ENCODE measurements around the gene CDHR3.
"Not testable (repeated sequence)": the region's sequence is repeated elsewhere in the genome, so short reads cannot be mapped to it uniquely, and the experiment has no call there.

CDHR3 gene

DNA sequence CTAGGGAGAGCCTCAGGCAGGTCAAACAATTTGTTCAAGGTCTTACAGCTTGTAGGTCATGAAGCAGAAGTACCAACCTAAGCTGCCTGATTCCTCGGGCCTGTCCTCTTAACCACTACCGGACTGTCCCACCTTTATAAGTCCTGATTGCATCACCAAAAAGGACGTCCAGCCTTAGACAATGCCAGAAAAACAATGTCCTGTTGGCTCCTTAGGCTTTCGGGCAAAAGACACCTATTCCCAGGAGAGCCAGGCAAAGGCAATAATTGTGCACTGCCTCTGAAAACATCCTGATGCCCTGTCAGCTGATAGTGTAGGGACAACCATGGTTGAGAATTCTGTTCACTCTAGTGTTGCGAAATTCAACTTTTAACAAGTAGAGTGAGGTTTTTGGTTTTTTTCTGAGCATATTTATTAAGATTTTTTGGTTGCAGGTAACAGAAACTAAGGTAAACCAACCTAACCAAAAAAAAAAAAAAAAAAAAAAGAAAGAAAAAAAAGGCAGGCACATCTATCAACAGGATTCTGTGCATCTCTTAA lies 40.5 kb downstream of the CDHR3 start:
- DNase-seq: no peak

DNA sequence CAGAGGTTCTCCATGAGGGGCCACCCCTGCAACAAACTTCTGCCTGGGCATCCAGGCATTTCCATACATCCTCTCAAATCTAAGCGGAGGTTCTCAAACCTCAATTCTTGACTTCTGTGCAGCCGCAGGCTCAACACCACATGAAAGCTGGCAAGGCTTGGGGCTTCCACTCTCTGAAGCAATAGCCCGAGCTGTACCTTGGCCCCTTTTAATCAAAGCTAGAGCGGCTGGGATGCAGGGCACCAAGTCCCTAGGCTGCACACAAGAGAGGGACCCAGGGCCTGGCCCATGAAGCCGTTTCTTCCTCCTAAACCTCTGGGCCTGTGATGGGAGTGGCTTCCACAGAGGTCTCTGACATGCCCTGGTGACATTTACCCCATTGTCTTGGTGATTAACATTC lies 43.8 kb downstream of the CDHR3 start:
- no peak for DNase-seq

DNA sequence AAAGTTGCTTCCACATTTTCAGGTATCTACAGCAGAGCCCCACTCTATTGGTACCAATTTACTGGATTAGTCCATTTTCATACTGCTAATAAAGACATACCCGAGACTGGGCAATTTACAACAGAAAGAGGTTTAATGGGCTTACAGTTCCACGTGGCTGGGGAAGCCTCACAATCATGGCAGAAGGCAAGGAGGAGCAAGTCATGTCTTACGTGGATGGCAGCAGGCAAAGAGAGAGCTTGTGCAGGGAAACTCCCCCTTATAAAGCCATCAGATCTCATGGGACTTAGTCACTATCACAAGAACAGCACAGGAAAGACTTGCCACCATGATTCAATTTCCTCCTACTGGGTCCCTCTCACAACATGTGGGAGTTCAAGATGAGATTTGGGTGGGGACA lies 44.7 kb downstream of the CDHR3 start:
- DNase-seq: not testable (repeated sequence)

DNA sequence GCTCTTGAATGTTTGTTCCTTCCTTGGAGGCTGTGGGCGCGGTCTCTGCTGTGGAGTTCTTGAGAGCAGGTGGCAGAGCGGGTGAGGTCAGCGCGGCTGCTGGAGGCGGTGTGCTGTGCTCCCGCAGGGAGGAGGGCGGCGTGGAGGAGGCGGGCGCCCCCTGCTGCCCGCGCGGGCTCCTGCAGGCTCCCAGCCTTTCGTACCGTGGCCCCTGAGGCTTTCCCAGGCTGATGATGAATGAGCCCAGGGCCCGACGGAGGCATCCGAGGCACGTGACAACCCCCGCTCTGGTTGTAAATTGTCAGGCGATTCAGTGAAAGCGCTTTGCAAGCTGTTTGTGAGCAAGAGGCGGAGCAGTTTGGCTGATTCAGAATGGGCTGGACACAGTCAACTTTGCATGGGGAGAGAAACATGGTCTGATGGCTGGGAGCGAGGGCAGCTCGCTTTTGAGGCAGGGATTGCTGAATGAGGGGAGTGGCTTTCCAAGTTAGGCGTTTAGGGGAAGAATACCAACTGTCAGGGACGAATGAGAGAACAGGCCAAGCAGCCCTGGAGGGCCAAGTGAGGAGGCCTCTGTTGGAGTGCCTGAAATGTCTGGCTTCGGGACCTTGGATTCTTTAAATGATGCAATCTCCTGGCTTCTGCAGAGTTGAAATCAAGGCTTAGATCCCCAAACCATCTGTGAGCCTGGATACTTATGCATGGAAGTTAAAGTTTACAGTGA lies 46.6 kb downstream of the CDHR3 start:
- peak; percentile 82 for DNase-seq

DNA sequence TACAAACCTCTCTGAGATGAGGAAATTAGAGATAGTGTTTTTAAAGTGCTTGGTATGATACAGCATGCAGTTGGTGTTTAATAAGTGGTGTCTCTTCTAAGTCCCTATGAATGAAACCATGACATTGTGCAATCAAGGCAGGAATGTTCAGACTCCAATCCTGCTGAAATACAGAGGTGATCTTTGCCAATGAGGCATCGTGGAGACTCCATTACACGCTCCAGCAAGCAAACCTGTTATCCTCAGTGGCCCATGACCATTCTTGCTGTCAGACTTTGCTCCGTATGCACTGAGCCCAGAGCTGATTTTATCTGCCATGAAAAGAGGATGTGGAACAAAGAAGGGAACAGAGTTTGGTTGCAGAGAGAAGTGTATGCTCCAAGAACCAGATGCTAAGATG lies 47.3 kb downstream of the CDHR3 start:
- DNase-seq: no peak

DNA sequence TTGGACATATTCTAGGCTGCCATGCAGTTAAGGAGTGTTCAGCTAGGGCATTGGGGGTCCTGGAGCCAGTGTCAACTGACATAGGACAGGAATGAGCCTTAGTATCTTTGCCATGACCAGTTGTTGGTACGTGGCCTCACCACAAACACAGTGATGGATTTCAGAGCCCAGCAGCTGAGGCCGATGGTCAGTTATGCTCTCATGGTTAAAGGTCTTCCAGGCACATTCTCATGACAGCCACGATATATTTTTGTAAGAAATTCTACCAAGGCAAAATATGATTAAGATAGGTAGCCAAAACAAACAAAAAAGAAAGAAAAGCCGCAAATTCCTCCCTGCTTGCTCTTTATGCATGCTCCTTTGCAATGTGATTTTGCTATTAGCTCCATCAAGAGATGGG lies 47.8 kb downstream of the CDHR3 start:
- DNase-seq: no peak

DNA sequence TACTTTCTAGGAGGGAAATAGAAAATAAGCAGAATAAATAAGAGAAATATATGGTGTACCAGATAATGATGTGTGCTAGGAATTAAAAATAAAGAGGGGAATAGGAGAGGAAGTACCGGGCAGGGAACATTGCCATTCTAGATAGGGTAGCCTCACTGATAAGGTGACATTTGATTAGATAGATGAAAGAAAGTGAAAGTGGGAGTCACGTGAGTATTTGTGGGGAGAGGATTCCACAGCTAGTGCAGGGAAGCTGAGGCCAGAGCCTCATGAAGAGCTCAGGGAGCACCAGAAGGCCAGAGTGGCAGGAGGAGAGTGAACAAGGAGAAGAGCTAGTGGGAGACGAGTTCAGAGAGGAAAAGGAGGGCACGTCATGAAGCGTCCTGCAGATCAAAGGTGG lies 49.1 kb downstream of the CDHR3 start:
- no peak for DNase-seq

DNA sequence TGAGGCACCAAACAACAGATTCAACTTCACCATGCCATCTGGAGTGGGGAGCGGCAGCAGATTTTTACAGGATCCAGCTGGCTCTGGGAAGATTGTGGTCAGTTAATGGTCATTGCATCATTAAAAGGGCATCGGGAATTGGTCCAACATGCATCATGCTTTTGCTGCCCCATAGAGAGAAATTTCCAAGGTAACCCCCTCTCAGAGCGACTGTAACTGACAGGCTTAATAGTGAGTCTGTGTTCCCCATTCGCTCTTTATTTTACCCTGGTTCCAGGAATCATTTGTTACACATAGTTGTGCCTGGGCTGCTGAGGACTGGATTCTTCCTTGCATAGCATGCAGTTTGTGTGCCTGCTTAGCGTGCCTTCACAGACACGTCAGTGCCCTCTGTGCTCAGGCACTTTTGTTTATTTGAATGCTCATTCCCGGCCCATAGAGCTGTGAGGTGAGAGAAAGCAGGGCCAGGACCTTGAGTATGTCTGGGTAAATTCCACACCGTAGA lies 49.9 kb downstream of the CDHR3 start:
- DNase-seq: no peak

DNA sequence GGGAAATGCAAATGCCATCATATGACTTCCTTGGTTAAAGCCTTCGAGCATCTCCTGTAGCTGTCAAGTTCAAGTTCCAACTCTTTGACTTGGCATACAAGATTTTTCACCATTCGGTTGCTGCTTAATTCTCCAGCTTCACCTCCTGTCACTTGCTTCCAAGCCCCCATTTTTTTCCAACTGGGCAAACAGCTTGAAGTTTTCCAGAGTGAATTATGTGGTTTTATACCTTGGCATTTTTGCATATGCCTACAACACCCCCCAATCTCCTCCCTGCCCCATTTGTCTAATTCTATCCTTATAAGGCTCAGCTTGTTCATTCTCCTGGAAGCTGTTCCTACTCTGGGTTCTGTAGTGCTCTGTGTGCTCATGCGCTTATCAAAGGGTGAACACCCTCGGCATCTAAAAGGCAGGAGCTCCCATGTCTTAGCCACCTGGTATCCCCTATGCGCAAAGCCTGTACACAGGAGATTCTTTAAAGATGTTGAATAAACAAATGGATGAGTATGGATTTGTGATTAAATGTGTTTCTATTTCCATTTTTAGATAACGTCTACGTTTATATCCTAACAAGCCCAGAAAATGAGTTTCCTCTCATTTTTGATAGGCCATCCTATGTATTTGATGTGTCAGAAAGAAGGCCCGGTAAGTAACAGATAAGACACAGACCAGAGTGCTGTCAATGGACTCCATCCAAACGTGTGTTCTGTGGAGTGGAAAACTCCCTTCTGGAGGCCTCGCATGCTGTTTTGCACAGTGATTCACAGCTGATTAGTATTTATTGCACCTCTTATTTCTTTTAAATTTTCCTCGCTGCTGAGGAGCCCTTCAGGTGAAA lies 52.5 kb downstream of the CDHR3 start:
- DNase-seq: no peak

DNA sequence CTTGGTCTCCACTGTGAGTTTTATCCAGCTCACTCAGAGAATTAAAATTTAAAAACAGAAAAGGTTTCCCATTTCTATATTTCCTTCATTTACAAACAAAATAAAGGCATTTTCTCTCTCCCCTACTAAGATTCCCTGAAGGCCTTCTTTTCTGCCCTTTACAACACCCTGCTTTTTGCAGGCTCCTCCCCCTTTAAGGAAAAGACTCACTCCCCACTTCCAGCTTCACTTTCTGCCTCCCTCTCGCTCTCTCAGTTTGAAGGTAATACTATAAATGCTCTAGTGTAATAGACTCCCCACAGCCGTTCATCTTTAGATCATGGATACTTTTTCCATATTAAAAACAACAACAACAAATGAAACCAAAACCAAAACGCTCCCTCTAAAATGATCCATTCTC lies 53.3 kb downstream of the CDHR3 start:
- no peak for DNase-seq

DNA sequence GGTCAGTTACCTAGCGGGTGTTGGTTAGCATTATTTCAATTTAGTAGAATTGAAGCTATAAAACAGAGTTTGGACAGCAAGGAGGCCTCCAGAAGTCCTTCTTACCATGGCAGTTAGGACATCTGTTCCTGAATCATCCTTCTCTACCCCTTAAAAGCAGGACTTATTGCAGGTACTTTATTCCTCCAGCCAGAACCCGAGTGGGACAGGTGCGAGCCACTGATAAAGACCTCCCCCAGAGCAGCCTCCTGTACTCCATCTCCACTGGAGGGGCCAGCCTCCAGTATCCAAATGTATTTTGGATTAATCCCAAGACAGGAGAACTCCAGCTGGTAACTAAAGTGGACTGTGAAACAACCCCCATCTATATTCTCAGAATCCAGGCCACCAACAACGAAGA lies 54.6 kb downstream of the CDHR3 start:
- no peak for DNase-seq

DNA sequence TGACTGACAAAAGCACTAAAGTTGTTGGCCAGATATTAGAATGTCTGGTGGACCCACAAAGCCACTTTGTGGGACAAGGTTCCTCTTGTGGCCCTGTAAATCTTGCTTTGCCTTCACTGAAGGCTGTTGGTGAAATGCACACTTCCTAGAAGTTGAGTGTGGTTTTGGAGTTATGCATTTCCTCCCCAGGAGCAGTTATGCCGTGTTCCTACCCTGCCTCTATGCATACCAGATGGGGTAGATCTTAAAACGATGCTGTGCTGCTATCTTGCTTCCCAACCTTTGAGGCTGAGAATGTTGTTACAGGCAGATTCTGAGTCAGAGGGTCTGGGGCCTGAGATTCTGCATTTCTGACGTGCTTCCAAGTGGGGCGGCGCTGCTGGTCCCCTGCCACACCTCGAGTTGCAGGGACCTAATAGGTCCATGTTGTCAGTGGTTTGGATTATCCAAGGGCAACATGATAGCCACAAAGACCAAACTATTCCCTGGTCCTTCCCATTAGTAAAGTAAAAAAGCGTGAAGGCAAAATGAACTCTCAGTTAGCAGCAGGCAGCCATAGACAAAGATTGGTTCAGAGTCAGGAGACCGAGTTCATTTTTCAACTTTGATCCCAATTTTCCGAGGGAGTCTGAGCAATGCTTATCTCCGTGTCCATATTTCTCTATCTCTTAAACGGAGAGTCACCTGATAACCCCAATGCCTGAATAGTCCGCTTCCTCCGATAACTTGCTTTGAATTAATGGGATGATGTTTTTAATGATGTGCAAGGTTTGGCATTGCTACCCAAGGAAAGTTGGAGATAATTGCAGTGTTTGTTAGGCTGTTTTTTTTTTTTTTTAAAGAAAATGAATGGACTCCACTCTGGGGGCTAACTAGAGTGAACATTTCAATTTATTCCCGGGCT lies 55.8 kb downstream of the CDHR3 start:
- no peak for DNase-seq

DNA sequence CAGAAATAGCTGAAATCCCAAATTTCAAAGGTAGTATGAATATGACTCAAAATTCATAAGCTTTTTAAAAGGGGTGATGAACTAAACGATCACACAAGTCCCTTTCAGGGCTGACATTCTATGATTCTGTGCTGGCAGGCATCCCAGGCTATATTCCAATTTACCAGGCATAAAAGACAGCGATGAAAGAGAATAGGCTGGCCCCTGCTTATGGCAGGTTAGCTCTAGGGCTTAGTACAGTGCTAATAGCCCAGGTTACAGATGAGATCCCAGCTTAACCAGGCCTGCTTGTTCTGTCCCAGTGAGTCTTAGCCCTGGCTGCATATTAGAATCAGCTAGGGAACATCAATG lies 56.4 kb downstream of the CDHR3 start:
- DNase-seq: no peak

DNA sequence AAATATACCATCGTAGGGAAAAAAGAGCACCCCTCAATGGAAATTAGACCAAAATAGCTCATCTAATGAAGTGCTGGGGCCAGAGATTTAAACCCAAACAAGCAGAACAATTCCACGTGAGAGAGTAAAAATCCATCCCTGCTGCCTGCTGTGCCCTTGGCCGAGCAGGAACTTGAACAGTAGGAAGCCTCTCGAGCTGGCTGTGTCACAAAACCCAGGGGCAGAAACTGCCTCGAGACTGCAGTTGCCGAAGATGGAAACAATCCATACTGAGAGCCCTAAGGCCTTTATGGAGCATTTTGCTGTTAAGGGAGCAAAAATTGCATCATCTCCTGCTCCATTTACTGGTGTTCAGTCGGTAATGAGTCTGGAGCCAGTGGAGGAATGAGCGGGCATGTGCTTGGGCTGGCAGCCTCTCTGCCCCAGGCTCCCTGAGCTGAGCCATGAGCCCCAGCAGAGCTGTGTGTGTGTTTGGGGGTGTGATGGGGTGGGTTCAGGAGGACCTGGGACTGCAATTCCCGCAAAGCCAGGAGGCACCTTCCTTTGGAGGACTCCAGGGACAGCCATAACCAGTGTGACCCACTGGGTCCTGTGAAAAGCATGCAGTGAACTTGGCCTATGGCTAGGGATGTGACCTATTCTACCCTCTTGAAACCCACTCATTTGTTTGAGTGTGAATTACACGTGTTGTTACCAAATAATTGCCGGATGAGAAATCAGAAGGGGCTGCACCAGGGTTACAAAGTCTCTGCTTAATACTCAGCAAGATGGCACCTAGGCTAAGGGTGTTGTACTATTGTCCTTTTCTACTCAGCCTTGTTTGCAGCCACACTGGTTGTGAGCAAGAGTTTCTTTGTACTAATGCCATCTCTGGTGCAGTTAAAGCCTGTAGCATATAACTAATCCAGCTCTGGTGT lies 58.3 kb downstream of the CDHR3 start:
- no peak for DNase-seq

DNA sequence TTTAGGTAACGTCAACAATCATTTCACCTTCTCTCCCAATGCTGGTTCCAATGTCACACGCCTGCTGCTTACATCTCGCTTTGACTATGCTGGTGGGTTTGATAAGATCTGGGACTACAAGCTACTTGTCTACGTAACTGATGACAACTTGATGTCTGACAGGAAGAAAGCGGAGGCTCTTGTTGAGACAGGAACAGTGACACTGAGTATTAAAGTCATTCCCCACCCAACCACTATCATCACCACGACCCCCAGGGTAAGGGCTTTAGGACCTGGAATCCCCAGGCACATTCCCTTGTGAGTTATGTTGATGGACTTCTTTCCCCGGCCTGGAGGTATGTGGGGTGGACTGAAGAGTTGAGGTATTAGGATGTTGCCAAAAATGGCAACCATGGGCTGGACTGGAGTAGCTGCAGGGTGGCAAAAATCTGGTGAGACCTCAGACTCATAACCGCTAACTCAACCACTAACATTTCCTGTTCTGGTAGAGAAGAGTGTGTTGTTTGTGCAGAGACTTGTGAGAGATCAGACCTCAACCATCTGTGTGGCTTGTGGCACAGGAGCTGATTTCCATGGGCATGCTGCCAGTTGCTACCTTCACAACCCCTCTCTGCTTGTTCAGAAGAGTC lies 59.2 kb downstream of the CDHR3 start:
- DNase-seq: peak; percentile 80

DNA sequence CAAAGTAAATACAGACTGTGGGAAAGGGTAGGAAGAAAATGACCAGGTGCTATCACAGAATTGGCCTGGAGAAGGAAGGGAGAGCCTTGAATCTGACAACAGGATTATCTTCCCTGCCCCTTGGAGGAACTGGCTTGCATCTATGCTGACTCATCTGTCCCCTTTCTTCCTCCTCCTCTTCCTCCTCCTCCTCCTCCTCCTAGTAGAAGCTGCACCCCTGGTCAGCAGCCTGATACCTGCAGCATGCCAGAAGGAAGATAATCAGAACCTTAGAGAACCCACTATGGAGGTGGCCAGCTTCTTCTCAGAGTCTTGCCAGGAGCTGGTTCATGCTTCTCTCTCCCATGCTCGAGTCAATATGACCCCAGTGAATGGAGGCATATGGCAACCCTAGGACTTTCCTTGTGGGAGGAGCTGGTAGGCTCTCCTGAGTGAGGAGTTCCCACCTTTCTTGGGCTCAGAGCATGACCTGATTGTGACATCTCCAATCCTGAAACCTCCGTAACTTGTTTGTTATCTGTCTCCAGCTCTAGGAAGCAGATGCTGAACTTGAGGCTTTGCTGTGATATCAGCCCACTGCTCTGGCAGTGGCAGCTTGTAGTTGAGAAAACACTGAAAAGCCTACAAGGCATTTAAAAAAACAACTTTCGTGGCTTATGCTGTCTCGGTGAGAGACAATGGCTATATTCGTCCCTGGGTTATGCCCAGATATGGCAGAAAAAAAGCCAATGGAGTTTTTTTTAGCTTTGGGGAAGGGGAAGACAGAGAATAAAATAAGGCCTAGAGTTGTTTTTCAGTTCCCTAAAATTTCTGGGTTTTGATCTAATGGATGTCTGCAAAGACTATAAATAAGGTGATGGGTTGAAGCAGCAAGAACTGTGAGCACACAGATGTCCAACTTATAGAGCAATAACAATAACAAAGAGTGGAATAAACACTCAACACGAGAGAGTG lies 60.6 kb downstream of the CDHR3 start:
- no peak for DNase-seq

DNA sequence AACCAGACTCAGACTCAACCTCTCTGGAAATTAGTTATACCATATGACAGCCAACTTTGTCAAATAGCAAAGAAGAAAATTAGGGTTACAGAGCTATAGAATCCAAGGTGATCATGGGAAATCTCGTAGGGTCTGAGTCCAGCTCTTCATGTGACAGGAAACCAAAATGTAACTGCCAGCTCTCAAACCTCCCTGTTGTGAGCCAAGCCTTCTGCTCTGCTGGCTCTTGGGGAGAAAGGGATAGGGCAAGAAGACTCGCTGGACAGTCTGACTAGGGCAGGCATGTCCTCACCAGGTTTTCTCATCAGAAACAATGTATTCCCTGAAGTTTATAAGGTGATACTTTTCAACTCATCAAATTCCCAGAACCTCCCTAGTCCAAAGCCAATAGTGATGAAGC lies 63.0 kb downstream of the CDHR3 start:
- DNase-seq: no peak

DNA sequence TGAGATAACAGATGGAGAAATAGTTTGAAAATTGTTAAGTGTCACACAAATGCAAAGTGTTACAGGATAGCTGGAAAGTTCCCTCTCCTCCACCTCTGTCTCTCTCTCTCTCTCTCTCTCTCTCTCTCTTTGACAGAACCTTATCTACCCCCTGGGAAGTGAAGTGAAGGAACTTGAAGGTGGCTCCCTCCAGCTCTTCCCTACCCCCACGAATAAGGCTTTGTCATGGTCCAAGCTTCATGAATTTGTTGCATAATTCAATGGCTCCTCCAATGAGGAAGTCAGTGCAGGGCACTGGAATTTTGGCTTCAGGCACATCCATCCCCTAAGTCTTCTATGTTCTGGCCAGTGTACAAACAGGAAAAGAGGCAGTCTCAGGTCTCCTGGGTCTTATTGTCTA lies 66.4 kb downstream of the CDHR3 start:
- DNase-seq: no peak

DNA sequence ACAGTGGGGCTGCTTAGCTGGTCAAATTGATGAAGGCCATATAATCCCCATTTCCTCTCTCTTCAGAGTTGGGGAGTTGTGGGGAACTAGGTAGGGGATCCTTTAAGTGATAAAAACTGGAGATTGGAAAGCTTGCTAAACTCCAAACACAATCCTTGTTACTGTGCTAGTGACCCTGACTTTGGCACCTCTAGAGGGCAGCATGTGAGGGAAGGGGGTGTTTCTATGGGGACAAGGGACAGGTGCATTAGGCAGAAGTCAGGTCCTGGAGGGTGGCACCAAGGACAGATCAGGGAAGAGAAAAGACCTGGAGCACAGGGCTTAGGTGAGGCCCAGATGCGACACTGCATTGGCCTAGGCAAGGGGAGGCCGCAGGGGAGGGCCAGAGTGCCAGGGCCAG lies 66.9 kb downstream of the CDHR3 start:
- DNase-seq: no peak
